Measurements from ENCODE around the gene CHST8.
A peak's percentile ranks its signal among the peaks of the same experiment; 100 is the strongest.

The CHST8 gene

DNA sequence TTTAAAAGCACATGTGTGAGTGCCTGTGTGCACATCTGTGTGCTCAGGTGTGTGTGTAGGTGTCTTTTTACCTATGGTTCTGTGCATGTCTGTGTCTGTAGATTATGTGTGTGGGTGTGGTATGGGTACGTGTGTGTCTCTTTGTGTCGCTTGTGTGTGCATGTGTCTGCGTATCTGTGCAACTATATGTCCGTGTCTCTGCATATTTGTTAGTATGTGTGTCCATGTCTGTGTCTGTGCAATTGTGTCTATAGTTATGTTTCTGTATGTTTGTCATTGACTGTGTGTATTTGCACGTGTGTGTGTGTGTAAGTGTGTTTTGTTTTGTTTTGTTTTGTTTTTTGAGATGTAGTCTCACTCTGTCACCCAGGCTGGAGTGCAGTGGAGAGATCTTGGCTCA lies 167.6 kb downstream of the CHST8 start:
- no peak for DNase-seq (ENCODE audit: extremely low read depth, low read depth)
- TF ChIP-seq, protein P1, sequence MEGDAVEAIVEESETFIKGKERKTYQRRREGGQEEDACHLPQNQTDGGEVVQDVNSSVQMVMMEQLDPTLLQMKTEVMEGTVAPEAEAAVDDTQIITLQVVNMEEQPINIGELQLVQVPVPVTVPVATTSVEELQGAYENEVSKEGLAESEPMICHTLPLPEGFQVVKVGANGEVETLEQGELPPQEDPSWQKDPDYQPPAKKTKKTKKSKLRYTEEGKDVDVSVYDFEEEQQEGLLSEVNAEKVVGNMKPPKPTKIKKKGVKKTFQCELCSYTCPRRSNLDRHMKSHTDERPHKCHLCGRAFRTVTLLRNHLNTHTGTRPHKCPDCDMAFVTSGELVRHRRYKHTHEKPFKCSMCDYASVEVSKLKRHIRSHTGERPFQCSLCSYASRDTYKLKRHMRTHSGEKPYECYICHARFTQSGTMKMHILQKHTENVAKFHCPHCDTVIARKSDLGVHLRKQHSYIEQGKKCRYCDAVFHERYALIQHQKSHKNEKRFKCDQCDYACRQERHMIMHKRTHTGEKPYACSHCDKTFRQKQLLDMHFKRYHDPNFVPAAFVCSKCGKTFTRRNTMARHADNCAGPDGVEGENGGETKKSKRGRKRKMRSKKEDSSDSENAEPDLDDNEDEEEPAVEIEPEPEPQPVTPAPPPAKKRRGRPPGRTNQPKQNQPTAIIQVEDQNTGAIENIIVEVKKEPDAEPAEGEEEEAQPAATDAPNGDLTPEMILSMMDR (IDR thresholded peaks at IDR 0.05; ENCODE audit: low read depth, low read length, missing control alignments): no peak
- H3K4me3 ChIP-seq (replicated peaks; ENCODE audit: low read depth, low read length): no peak overlapping the region

DNA sequence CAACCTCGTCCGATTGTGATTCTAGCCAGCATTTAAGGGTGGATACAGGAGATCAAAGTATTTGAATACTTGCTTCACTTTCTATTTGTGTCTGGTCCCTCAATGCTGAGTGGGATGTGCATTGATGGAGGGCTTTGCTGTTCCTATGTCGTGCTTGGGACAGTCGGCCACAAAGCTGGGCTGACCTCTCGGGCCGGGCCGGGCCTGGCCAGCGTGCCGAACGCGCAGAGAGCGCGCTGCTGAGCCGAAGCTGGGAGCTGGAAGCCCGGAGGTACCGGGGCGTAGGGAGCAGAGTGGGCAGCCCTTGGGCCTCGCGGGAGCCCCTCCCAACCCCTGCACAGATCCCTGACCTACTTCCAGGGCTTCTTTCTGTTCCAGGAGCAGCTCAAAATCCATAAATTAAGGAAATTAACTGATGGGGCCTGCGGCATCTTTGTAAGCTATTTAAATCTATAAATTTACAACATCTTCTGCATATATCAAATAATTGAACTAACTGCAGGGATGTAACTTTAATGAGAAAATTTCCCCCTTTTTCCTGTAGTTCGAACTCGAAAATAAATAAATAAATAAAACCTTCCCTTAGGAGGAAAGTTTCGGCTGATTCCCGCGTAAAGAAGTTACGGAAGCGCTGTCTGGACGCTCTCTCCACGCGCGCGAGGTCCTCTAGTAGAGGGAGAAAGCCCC lies 173.1 kb downstream of the CHST8 start:
- TF ChIP-seq, protein P1 (IDR thresholded peaks at IDR 0.05; ENCODE audit: low read depth, low read length, missing control alignments): no peak
- no peak for DNase-seq (ENCODE audit: extremely low read depth, low read depth)
- H3K4me3 ChIP-seq (replicated peaks; ENCODE audit: low read depth, low read length): peak overlapping the region; percentile 61

DNA sequence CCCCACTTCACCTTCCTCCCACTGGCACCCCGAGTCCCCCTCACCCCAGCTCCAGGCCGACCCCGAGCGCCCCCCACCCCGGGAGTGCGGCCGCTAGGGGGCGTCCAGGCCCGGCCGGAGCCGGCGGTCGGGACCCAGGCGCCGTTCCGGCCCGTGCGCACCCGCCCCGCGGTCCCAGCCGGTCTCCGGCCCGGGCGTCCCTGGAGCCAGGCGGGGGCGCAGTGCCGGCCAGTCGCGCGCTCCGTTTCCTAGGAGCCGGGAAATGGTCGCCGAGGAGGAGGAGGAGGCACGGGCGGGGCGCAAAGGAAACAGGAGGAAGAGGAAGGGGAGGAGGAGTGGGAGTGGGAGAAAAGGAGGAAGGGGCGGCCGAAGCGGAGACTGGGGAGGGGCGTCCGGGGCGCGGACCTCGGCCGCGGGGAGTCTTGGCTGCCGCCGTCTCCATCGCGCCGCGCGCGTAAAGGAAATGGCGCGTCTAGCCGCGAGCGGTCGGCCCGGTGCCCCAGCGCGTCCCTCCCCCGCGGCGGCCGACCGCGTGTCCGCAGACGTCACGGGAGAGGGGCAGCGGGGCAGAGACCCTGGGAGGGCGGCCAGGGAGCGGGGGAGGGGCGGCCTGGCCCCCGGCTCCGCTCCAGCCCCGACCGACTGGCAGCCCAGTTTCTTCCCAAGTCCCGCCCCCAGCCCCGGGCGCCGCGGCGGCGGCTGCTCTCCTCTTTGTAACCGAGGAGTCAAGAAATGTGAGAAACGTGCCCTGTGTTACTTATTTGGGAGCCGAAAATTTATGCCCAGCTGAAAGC lies 173.8 kb downstream of the CHST8 start:
- TF ChIP-seq, protein P1 (IDR thresholded peaks at IDR 0.05; ENCODE audit: low read depth, low read length, missing control alignments): peak; percentile 60
- DNase-seq (ENCODE audit: extremely low read depth, low read depth): no peak
- peak overlapping the region; percentile 61 for H3K4me3 ChIP-seq (replicated peaks; ENCODE audit: low read depth, low read length)

DNA sequence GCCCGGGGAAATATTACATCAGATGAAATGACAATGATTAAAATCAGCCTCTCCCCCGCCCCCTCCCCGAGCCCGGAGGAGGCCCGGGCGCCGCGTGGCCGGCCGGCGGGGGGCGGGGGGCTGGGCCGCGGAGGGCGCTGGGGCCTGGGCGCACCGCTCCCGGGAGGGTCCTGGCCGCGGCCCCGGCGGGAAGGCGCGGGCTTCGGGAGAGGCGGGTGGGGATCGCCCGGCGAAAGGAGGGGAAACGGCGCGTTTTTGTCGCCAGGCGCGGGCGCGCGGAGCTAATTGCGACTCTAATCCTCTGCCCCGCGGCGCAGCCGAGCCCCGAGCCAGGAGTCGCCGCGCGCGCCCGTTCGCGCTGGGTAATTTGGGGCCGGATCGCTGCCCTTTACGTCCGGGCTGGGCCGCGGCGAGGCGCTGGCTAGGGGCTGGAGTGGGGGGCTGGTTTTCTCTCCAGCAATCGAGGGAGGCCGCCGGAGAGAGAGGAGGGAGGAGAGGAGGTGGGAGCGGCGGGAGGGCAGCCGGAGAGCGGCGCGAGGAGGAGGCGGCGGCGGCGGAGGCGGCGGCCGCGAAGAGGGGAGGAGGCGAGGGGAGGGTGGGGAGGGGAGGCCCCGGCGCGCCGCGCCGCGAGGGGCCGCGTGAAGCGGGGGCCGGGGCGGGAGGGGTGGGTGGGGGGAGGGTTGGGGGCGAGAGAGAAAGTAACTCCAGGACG lies 174.6 kb downstream of the CHST8 start, which contains the start of gene KCTD15:
KCTD15 (plus strand) TSS at position 707 of the 712 bp plus-strand sequence. CDS start 3,585 bp downstream, outside the sequence.
- no peak for DNase-seq (ENCODE audit: extremely low read depth, low read depth)
- peak within 1 kb of the TSS; percentile 71 for H3K4me3 ChIP-seq (replicated peaks; ENCODE audit: low read depth, low read length)
- TF ChIP-seq, protein P1 (IDR thresholded peaks at IDR 0.05; ENCODE audit: low read depth, low read length, missing control alignments): no peak

DNA sequence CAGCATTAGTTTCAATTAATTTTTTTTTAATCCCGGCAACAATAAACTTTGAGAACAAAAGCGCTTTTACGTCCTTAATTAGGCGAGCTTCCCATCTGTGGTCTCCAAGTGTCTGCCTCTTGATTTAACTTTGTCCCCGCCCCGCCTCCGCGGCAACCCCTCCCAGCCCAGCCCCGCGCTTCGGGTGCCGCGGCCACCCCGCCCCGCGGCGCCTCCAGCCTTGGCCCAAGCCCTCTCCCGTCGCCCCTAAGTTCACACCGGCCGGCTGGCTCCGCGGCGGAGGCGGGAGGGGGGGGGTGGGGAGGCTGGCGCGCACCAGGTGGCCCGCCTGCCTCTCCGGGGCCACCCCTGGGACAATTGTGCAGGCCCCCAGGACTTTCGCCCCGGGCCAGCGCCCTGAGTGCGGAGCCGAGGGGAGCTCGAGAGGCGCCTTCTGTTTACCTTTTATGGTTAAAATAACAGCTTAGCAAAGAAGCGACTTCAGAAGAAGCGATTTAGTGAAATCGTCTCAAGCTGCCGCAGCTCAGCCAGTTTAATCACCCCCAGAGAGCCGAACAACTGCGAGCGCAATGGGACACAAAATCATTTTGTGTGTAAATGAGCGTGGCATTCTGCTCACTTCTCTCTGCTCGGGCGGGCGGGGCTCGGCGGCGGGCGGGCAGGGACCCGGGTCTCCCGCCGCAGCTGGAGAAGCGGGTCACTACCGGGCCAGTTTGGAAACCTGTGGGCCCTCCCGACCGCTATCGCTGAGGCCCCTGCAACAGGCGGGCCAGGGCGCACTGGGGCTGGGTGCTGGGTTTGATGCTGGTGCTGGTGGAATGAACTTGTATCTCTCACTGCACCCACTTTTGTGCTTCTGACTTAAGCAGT lies 176.3 kb downstream of the CHST8 start:
- no peak for DNase-seq (ENCODE audit: extremely low read depth, low read depth)
- TF ChIP-seq, protein P1 (IDR thresholded peaks at IDR 0.05; ENCODE audit: low read depth, low read length, missing control alignments): no peak
- peak overlapping the region; percentile 71 for H3K4me3 ChIP-seq (replicated peaks; ENCODE audit: low read depth, low read length)

DNA sequence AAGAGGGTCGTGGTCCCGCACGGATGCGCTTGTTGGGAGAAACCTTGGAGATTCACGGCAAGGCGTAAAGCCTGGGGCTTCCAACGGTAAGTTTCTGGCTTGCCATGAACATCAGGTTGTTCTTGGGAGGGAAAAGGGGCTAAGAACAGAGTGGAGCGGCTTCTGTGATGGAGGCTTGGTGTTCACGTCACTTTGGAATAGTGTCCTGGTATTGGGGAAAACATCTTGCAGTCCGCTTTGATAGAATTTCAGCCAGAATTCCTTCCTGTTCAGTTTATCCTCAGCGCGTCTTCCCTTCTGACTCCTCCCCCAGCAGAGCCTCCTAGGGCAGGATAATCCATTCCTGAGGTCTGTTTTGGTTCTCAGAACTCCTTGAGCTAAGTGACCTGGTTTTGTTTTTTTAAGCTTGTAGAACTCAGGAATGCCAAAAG lies 176.9 kb downstream of the CHST8 start:
- DNase-seq (ENCODE audit: extremely low read depth, low read depth): no peak
- TF ChIP-seq, protein P1 (IDR thresholded peaks at IDR 0.05; ENCODE audit: low read depth, low read length, missing control alignments): no peak
- H3K4me3 ChIP-seq (replicated peaks; ENCODE audit: low read depth, low read length): peak overlapping the region; percentile 71

Measured in HFF-Myc (cell line).